ENCODE results near the gene TK1.

The TK1 gene

DNA sequence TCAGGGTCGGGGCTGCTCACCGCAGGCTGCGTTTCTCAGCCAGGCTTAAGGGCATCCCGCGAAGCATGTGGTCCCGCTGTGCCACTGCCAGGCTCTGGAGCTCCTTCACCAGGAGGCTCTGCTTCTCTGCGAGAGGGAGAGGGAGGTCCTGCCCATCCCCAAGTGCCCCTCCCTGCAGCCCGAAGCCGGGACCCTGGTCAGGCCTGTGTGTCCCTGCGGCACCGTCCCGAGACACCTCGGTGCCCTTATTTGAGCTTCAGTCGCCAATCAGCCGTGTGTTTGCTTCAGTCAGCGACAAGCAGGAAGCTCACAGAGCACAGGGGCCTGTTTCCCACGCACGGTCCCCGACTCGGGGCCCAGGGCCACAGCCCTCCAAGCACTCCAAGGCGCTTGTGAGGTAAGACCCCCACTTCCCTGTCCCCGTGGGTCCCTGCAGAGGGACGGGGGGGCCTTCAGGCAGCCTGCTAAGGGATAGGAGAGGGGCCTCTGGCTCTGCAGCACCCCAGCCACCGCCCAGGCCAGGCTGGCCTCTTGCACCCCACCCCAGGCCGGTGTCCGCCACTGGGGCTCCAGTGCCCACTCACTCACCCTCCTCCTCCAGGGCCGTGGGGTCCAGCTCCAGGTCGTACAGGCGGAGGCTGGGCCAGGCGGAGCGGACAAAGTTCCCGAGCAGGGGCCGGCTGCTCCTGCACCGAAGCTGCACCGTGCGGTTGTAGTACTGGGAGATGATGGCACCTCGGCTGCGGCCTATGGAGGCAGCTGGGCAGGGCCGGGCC, 61.5 kb downstream of the TK1 start:
- no peak for DNase-seq

DNA sequence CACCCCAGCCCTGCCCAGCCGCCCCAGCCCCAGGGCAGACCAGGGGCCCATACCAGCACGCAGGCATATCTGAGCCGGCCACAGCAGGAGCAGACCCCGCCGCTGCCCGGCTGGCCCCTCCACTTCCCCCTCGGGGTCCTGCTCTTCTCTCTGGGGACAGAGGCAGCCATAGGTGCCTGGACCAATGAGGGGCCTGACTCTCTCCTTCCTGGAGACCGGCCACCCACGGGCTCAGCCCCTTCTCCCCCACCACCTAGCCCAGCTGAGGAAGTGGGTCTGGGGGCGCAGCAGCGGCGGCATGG, 62.1 kb downstream of the TK1 start:
- DNase-seq = no peak

All from hypothalamus (tissue), 51 donors.